ENCODE data around the gene LCN15. TPM values are rescaled to one million over a fixed set of nuclear protein-coding genes. Genes with fewer than 3 reads are reported as not detected.
"Not testable (repeated sequence)": the region's sequence is repeated elsewhere in the genome, so short reads cannot be mapped to it uniquely, and the experiment has no call there.

LCN15 gene, protein sequence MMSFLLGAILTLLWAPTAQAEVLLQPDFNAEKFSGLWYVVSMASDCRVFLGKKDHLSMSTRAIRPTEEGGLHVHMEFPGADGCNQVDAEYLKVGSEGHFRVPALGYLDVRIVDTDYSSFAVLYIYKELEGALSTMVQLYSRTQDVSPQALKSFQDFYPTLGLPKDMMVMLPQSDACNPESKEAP
- not detected in 2 replicates for total RNA-seq

GRCh38 chr9:136764301-136764891, at the start of gene LCN15:
LCN15 (minus strand) TSS chr9:136764518; CDS start chr9:136764488, 30 bp downstream.
- intact Hi-C loops (cut with micrococcal nuclease): no loop called here

- intact Hi-C loops (cut with micrococcal nuclease): loop anchor here (1.0 to 5.0 kb wide), 2 partner anchors 8 to 74 kb away; no protein-coding TSS in a partner anchor
Observed at GRCh38 chr9:136808806-136809158, 44.5 kb upstream of the LCN15 start.

DNA sequence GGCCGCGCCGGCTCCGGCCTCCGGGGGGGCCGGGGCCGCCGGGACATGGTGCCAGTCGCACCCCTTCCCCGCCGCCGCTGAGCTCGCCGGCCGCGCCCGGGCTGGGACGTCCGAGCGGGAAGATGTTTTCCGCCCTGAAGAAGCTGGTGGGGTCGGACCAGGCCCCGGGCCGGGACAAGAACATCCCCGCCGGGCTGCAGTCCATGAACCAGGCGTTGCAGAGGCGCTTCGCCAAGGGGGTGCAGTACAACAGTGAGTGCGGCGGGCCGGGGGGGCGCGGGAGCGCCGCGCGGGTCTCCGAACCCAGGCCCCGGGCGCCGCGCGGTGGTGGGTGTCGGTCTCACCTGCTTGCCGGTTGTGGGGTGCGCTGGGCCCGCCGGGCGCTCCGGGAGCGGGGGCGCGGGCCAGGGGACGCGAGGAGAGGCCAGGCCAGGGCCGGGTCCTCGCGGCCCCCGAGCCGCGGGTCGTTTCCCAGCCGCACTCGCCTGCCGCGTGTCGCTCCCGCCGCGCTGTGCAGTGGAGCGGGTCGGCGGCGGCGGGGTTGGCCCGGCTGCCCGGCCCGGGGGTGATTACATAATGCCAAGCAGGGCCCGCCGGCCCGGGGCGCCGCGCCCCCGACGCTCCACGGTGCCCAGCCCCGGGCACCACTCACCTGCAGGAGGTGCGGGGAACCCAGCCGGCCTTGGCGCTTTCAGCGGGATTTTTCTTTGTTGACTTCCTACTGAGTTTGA, 43.9 kb upstream of the LCN15 start:
- intact Hi-C loops (cut with micrococcal nuclease): loop anchor here (1.0 to 5.0 kb wide), 2 partner anchors 8 to 74 kb away; no protein-coding TSS in a partner anchor

DNA sequence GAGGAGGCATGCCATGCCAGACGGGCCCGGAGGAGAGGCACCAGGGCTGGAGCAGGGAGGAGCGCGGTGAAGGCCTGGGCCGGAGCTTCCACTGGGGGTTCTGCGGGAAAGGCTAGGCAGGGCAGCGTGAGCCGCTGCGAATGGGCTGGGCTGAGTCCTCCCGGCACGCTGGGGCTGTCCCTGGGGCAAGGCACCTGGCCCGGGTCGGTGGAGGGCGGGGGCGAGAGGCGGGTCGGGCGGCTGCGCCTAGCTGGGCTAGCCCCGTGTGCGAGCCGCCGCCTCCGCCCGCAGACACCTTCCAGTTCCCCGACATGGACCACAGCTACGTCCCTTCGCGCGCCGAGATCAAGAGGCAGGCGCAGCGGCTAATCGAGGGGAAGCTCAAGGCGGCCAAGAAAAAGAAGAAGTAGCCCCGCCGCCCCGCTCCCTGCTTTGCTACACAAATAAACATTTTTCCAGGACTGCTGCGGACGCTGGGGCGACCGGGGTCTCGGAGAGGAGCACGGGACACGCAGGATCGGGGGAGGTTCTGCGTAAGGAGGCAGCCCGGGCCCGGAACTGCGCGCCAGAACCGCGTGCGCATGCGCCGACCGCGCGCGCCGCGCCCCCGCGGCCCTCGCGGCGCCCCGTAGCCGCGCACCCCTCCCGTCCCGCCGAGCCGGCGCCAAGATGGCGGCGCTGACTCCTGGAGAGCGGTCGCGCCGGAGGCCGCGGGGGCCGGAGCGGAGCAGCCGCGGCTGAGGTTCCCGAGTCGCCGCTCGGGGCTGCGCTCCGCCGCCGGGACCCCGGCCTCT, 43.2 kb upstream of the LCN15 start, which contains the start of gene RABL6:
Gene RABL6, plus strand, starts transcription at position 668 of the 794 bp plus-strand sequence. CDS start 249 bp downstream, outside the sequence.
- intact Hi-C loops (cut with micrococcal nuclease): loop anchor here (1.0 to 5.0 kb wide), 4 partner anchors 7 to 279 kb away; partner anchors contain the start of genes MAN1B1 and TMEM141

DNA sequence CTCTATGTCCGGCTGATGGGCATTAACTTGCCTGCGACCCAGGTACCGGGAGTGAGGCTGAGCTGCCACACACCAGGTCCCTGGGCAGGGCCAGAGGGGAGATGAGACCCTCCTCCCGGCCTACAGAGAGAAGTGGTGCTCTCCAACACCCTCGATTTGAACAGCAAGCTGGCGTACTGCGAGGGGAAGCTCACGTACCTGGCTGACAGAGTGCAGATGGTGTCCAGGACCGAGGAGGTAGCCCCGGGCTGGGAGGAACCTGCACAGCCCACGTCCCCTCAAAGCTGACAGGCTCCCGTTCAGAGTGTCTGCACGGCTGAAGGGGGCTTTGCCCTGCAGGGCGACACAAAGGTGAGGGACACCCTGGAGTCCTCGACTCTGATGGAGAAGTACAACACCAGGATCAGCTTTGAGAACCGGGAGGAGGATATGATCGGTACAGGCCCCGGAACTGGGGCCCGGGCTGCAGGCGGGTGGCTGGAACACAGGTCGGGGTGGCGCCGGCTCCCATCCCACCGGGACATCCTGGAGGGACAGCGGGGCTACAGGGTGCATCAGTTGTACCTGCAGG, 42.4 kb upstream of the LCN15 start:
- intact Hi-C loops (cut with micrococcal nuclease): loop anchor here (1.0 to 5.0 kb wide), 3 partner anchors 15 to 280 kb away; partner anchors contain the start of genes MAN1B1 and TMEM141

- intact Hi-C loops (cut with micrococcal nuclease): loop anchor here (2.0 to 5.0 kb wide), 2 partner anchors 76 to 281 kb away; partner anchors contain the start of gene MAN1B1
Observed at GRCh38 chr9:136806067-136806466, 41.7 kb upstream of the LCN15 start.

GRCh38 chr9:136805207-136805740, 41.0 kb upstream of the LCN15 start:
- intact Hi-C loops (cut with micrococcal nuclease): loop anchor here (5.0 kb wide), 1 partner anchor 77 kb away; no protein-coding TSS in a partner anchor

DNA sequence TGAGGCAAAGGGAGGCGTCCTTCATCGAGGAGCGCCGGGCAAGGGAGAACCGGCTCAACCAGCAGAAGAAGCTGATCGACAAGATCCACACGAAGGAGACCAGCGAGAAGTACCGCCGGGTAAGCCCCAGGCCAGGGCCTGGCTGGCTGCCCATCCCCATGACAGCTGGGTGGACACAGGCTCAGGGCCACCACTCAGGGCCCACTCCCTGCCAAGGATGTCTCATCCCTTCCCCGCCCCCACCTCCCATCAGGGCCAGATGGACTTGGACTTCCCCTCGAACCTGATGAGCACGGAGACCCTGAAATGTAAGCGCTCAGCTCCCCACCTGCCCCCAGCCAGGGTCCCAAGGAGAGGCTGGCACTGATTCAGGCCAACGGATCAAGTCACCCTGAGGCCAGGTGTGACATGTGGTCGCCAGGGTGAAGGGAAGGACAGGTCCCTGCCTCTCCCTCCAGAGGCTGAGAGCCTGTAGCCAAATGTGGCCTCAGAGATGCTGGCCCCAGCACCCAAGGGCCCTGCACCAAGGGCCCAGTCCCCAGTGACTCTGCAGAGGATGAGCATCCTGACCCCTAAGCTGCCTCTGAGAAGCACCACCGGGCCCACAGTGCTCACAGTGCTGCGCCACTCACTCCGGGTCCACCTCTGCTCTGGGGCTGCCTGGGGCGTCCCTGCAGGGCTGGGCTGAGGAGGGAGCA, 40.3 kb upstream of the LCN15 start:
- intact Hi-C loops (cut with micrococcal nuclease): loop anchor here (5.0 kb wide), 1 partner anchor 78 kb away; no protein-coding TSS in a partner anchor

GRCh38 chr9:136803551-136804508, 39.5 kb upstream of the LCN15 start:
- intact Hi-C loops (cut with micrococcal nuclease): no loop called here

DNA sequence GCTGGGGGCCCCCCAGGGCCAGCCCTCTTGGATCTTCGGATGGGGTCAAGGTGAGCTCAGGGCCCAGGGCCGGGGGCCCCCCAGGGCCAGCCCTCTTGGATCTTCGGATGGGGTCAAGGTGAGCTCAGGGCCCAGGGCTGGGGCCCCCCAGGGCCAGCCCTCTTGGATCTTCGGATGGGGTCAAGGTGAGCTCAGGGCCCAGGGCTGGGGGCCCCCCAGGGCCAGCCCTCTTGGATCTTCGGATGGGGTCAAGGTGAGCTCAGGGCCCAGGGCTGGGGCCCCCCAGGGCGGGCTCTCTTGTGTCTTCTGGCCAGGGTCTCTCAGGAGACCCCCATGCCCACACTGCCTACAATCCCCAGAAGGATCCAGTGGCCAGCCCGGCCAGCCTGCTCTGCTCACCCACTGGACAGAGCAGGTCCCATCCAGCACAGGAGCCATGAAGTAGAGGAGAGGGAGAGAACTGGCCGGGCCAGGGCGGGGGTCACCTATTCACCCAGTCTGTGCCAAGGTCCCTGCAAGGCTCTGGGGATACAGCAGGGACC, 38.8 kb upstream of the LCN15 start:
- intact Hi-C loops (cut with micrococcal nuclease): not testable (repeated sequence)

- intact Hi-C loops (cut with micrococcal nuclease): no loop called here
Observed at GRCh38 chr9:136802321-136802720, 38.0 kb upstream of the LCN15 start.

DNA sequence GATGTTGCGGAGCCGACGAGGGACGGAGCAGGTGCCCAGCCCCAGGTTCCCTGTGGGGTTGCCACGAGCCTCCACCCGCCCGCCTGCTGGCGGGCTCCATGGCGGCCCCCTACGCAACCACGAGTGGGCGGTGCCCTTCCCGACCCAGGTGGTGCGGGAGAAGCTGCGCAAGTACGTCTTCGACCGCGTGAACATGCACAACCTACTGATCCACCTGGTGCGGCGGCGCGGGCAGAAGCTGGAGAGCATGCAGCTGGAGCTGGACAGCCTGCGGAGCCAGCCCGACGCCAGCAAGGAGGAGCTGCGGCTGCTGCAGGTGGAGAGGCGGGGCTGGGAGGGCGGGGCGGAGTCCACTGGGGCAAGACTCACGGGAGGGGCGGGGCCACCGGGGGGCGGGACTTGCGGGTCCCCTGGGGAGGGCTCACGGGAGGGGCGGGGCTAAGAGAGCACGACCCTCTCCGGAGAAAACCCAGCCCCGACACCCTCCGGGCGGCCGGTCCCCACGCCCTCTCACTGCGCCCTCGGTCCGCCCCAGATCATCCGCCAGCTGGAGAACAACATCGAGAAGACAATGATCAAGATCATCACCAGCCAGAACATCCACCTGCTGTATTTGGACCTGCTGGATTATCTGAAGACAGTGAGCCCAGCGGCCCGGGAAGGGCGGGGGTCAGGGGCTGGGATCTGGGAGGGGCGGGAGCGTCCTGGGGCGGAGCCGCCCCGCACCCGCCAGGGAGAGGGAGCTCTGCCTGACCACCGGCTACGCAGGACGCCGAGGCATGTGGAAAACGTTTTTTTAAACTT, 35.7 kb upstream of the LCN15 start:
- intact Hi-C loops (cut with micrococcal nuclease): loop anchor here (1.0 to 10.0 kb wide), 8 partner anchors 8 to 435 kb away; partner anchors contain the start of genes AJM1, DNLZ, EDF1 and TMEM141

DNA sequence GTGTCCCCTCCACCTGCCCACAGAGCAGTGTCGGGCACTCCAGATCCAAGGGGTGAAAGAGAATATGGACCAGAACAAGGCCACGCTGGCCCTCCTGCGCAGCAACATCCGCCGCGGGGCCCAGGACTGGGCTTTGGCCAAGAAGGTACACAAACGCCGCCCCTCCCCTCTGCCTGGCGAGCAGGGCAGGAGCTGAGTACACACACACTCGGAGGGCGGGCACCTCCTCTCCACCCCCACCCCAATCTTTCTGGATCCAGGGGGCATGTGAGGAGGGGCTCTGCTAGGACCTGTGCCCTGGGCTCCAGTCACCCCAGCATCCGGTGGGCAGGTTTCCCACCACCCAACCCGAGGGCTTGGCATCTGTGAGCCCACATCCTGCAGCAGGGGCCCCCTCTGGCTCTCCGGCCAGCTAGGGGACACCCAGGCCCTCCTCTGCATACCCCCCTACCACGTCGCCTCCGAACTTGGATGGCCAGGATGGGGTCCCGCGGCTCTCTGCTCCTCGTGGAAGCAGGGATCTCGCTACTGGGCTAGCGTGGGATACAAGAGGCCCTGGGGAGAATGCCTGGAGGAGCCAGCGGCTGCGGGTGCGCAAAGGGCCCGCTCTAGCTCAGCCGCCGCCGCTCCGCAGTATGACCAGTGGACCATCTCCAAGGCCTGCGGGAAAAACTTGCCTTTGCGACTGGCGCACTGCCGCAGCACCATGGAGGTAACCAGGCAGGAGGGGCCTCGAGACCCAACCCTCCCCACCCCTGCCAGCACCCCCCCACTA, 34.9 kb upstream of the LCN15 start:
- intact Hi-C loops (cut with micrococcal nuclease): loop anchor here (10.0 kb wide), 1 partner anchor 434 kb away; the partner anchor contains the start of gene DNLZ

GRCh38 chr9:136798708-136799078, 34.4 kb upstream of the LCN15 start:
- intact Hi-C loops (cut with micrococcal nuclease): loop anchor here (10.0 kb wide), 1 partner anchor 434 kb away; the partner anchor contains the start of gene DNLZ

DNA sequence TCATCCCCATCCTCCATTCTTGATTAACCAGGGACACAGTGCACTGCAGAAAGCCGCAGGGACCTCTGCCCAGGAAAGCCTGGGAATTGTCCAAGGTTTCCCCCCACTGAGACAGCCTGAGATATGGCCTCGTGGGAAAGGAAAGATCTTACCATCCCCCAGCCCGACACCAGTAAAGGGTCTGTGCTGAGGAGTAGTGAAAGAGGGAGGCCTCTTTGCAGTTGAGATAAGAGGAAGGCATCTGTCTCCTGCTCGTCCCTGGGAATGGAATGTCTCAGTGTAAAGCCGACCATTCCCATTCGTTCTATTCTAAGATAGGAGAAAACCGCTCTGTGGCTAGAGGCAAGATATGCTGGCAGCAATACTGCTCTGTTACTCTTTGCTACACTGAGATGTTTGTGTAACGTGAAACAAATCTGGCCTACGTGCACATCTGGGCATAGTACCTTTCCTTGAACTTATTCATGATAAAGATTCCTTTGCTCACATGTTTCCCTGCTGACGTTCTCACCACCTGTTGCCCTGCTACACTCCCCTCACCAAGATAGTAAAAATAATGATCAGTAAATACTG, 32.5 kb upstream of the LCN15 start:
- intact Hi-C loops (cut with micrococcal nuclease): loop anchor here (10.0 kb wide), 1 partner anchor 432 kb away; the partner anchor contains the start of gene DNLZ

GRCh38 chr9:136796238-136796774, 32.0 kb upstream of the LCN15 start, which contains the start of gene CCDC183:
CCDC183 (plus strand) TSS chr9:136796338; CDS start chr9:136796398, 60 bp downstream.
- intact Hi-C loops (cut with micrococcal nuclease): loop anchor here (10.0 kb wide), 1 partner anchor 432 kb away; the partner anchor contains the start of gene DNLZ

Measured in T-helper 1 cell treated with Interleukin-12 subunit alpha and Interleukin-12 subunit beta and Interleukin-4 antibody, amounts not matched to agents 30 ng/mL and 1 ng/mL, for 36 hours (primary cell).